GM10248 (cell line): ENCODE measurements around the gene RNF168.

Source experiments
- CTCF ChIA-PET: fragments of 300-600 bp; sonication (Branson Sonifier 250); formaldehyde crosslinking; extraction: SDS; loops from one replicate; lab custom pipeline; 2021; ENCODE audit warnings: antibody characterized with exemption; lab: Yijun Ruan, JAX
- POLR2A ChIA-PET: fragments of 350-650 bp; sonication (Branson Sonifier 250); formaldehyde crosslinking; extraction: SDS; loops from one replicate; lab custom pipeline; 2020; ENCODE audit warnings: antibody characterized with exemption; lab: Yijun Ruan, JAX
- DNase-seq: peaks from one replicate; pipeline ENCODE4 v3.0.0; 2012; ENCODE audit errors: extremely low spot score
- CTCF ChIP-seq: IDR thresholded peaks from 2 replicates; pipeline ENCODE4 v1.5.1; 2012; ENCODE audit warnings: mild to moderate bottlenecking, low read depth; ENCODE audit errors: extremely low read depth, missing control alignments, control extremely low read depth

RNF168 gene

GRCh38 chr3:196541684-196542445, 38.3 kb upstream of the RNF168 start:
- no peak for TF ChIP-seq CTCF
- DNase-seq, result no peak
- CTCF ChIA-PET, result no interaction called here
- POLR2A ChIA-PET, result no interaction called here

DNA sequence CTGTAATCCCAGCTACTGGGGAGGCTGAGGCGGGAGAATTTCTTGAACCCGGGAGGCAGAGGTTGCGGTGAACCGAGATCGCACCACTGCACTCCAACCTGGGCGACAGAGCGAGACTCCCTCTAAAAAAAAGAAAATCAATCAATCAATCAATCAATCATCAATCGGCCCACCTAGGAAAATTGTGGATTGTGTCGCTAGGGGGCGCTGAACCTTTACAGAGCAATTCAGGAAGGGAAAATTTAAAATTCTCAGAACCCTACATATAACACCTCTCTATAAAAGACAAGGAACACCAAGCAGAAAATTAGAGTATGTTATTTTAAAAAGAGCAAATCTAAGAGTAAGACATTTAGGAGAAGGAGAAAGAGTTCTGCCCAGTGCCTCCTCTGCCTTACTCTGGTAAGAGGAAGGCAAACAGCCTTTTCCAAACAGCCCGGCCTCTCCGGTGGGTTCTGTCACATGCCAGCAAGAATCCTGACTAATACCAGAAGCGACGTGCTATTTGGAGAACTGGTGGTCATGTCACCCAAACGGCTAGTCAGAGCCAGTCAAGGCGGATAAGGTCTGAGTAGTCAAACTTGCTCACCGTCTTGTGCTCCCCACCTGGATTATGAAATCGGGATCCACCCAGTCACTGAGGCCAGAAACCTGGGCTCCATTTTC, 33.9 kb upstream of the RNF168 start:
- CTCF ChIA-PET, result interaction anchor here (0.8 to 3.7 kb wide), 10 partner anchors 9 to 438 kb away, joined by 3 to 24 read pairs (median 3); partner anchors contain the start of gene WDR53

DNA sequence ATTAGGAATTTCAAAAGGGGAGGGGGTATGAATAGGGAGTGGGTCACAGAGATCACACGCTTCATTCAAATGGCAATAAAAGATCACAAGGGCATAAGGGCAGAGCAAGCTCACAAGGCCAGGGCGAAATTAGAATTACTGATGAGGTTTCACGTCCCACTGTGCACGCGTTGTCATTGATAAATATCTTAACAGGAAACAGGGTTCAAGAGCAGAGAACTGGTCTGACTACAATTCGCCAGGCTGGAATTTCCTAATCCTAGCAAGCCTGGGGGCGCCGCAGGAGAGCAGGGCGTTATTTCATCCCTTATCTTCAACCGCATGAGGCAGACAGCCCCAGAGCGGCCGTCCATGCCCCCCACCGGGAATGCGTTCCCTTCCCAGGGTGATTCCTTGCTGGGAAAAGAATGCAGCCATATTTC, 29.7 kb upstream of the RNF168 start:
- no peak for TF ChIP-seq CTCF
- POLR2A ChIA-PET, result no interaction called here
- DNase-seq, result no peak
- CTCF ChIA-PET, result no interaction called here

More for the DNA sequence above, 33.9 kb upstream of the RNF168 start:
- DNase-seq, result peak; percentile 39
- POLR2A ChIA-PET, result no interaction called here
- peak; percentile 64 for TF ChIP-seq CTCF

GRCh38 chr3:196531418-196531817, 27.9 kb upstream of the RNF168 start:
- POLR2A ChIA-PET, result no interaction called here
- no peak for TF ChIP-seq CTCF
- DNase-seq, result no peak
- CTCF ChIA-PET, result interaction anchor here (0.8 to 3.4 kb wide), 3 partner anchors 9 to 155 kb away, joined by 3 to 17 read pairs (median 7); no protein-coding TSS in a partner anchor

- ChIA-PET CTCF (interaction anchor here (0.6 to 4.2 kb wide), 54 partner anchors 8 to 472 kb away, joined by 3 to 30 read pairs (median 4); partner anchors contain the start of genes FBXO45, NCBP2, RNF168 and SENP5), POLR2A (interaction anchor here (0.5 to 0.7 kb wide), 2 partner anchors 63 to 247 kb away, joined by 4 to 7 read pairs; no protein-coding TSS in a partner anchor)
- peak; percentile 82 for TF ChIP-seq CTCF
- DNase-seq, result peak; percentile 91
These were observed 25.2 kb upstream of the RNF168 start for GRCh38 chr3:196528639-196529233.

- no peak for DNase-seq
- ChIA-PET POLR2A (no interaction called here), CTCF (interaction anchor here (1.0 to 1.2 kb wide), 4 partner anchors 20 to 44 kb away, joined by 4 to 5 read pairs (median 4); partner anchors contain the start of genes FBXO45, RNF168 and WDR53)
- TF ChIP-seq CTCF, result no peak
These were observed 21.6 kb upstream of the RNF168 start for GRCh38 chr3:196525141-196525540.
